ELR (cell line): ENCODE data around the gene OR2T10.
A peak's percentile ranks its signal among the peaks of the same experiment; 100 is the strongest.
"Not testable (repeated sequence)": the region's sequence is repeated elsewhere in the genome, so short reads cannot be mapped to it uniquely, and the experiment has no call there.

Experiments
- DNase-seq: peaks from one replicate; pipeline ENCODE4 v3.0.0-alpha.2; 2015; ENCODE audit warnings: low read depth

The OR2T10 gene

GRCh38 chr1:248597589-248597988 is at the start of gene OR2T10:
OR2T10 (minus strand) TSS chr1:248597700; CDS start chr1:248593768, 3,932 bp downstream.
- DNase-seq: no peak

GRCh38 chr1:248645178-248645577 is 47.7 kb upstream of the OR2T10 start, which contains the start of gene OR2T35:
OR2T35 (minus strand) TSS chr1:248645278; CDS start chr1:248639258, 6,020 bp downstream.
- DNase-seq: not testable (repeated sequence)

GRCh38 chr1:248642971-248643651 is 45.6 kb upstream of the OR2T10 start:
- not testable (repeated sequence) for DNase-seq

- DNase-seq: not testable (repeated sequence)
These were observed 44.1 kb upstream of the OR2T10 start for GRCh38 chr1:248641583-248641982.

- DNase-seq: not testable (repeated sequence)
These were observed 43.4 kb upstream of the OR2T10 start for GRCh38 chr1:248640906-248641305.

GRCh38 chr1:248639652-248640051 is 42.2 kb upstream of the OR2T10 start:
- DNase-seq: not testable (repeated sequence)

GRCh38 chr1:248636612-248637011 is 39.1 kb upstream of the OR2T10 start:
- DNase-seq: not testable (repeated sequence)

GRCh38 chr1:248634991-248635390 is 37.5 kb upstream of the OR2T10 start, which contains the start of gene OR2T11:
OR2T11 (minus strand) TSS chr1:248635091; CDS start chr1:248627128, 7,963 bp downstream.
- DNase-seq: not testable (repeated sequence)

- DNase-seq: peak; percentile 15
These were observed 34.0 kb upstream of the OR2T10 start for GRCh38 chr1:248631354-248632008.

GRCh38 chr1:248630551-248630950 is 33.1 kb upstream of the OR2T10 start:
- no peak for DNase-seq

GRCh38 chr1:248627971-248628844 is 30.7 kb upstream of the OR2T10 start:
- DNase-seq: no peak

GRCh38 chr1:248625971-248626370 is 28.5 kb upstream of the OR2T10 start:
- DNase-seq: peak; percentile 4

- DNase-seq: no peak
These were observed 27.7 kb upstream of the OR2T10 start for GRCh38 chr1:248625166-248625565.

- DNase-seq: peak; percentile 60
These were observed 25.1 kb upstream of the OR2T10 start for GRCh38 chr1:248622570-248623001.

- no peak for DNase-seq
These were observed 24.3 kb upstream of the OR2T10 start for GRCh38 chr1:248621770-248622169.

- DNase-seq: peak; percentile 65
These were observed 21.4 kb upstream of the OR2T10 start for GRCh38 chr1:248618878-248619277.

- DNase-seq: no peak
These were observed 20.6 kb upstream of the OR2T10 start for GRCh38 chr1:248618119-248618518.

GRCh38 chr1:248613742-248614141 is 16.2 kb upstream of the OR2T10 start:
- no peak for DNase-seq

GRCh38 chr1:248611883-248612414 is 14.4 kb upstream of the OR2T10 start:
- peak; percentile 44 for DNase-seq

- no peak for DNase-seq
These were observed 12.8 kb upstream of the OR2T10 start for GRCh38 chr1:248610301-248610700.

- no peak for DNase-seq
These were observed 1.9 kb upstream of the OR2T10 start for GRCh38 chr1:248599396-248599795.

GRCh38 chr1:248596615-248597014 is 885 bp downstream of the OR2T10 start:
- DNase-seq: peak; percentile 64
